Stimulated activated CD8-positive, alpha-beta memory T cell treated with anti-CD3 and anti-CD28 coated beads, Interleukin-12 subunit alpha, Interleukin-12 subunit beta, amount 100 ng/mL, for 1 hour (primary cell): Measurements from ENCODE around the gene ATG13.

Source experiments
- DNase-seq: peaks from one replicate; pipeline ENCODE4 v3.0.0-alpha.2; 2020; ENCODE audit warnings: low read depth

Gene ATG13

DNA sequence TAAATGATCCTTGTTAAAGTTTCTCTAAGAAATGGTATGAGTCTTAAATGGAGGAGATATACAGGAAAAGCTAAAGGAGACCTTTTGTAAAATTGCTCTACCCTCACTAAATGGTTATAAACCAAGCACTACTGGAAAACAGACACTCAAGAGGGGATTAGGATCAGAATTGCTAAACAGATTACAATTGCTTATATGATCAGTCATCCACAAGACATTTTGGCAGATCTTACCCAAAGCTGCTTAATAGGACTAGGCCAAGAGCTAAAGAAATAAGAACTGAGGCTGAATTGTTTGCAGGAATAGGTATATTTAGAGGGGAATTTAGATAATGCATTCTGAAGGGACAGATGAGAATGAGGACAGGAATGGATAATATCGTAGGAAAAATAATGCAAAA is 9.8 kb upstream of the ATG13 start:
- DNase-seq = no peak

DNA sequence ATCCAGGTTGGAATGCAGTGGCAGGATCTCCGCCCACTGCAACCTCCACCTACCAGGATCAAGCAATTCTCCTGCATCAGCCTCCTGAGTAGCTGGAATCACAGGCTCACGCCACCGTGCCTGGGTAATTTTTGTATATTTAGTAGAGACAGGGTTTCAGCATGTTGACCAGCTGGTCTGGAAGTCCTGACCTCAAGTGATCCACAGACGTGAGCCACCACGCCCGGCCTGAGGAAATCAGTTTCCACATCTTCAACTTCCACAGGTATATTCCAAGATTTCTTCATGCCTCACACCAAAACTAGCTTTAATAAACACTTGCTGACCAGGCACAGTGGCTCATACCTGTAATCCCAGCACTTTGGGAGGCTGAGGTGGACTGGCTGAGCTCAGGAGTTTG is 8.0 kb upstream of the ATG13 start:
- no peak for DNase-seq

DNA sequence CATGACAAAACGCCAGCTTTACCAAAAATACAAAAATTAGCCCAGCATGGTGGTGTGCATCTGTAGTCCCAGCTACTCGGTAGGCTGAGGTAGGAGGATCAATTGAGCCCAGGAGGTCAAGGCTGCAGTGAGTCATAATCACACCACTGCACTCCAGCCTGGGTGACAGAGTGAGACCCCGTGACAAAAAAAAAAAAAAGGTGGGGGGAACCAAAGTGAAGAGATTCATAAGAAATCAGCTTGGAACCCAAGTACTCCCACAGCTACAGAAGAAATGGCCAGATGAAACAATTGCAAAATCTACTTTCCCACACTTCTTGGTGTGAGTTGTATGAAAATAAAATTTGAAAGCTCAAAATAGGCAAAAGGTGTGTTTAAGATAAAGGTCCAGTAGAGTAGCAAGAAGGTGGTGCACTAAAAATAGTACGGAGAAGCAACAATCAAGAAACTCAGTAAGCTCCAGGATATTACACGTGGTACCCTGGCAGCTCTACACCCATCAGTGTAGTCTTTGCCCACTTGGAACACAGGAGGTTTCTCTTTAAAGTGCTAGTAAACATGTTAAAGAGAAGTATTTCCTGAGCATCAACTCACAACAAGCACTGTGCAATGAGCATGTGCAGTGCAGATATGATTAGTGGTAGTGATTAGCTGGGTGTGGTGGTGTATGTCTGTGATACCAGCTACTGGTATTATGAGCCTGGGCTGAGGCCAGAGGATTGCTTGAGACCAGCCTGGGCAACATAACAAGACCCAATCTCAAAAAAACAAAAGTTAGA is 5.6 kb upstream of the ATG13 start:
- no peak for DNase-seq

DNA sequence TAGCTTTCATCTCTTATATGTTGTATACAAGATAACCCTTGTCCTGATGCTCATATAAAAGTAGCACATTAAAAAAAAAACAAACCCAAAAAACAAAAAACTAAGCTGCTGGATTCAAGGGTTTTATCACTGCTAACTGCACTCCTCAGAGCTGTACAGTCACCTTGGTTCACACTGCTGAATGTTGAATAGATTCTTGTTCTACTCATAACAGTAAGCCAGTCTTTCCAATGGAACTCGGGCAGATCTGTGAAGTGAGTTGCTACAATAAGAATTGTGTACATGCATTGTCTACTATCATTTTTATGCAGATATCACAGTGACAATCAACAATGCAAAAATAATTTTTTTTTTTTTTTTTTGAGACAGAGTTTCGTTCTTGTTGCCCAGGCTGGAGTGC is 5.0 kb upstream of the ATG13 start:
- no peak for DNase-seq

DNA sequence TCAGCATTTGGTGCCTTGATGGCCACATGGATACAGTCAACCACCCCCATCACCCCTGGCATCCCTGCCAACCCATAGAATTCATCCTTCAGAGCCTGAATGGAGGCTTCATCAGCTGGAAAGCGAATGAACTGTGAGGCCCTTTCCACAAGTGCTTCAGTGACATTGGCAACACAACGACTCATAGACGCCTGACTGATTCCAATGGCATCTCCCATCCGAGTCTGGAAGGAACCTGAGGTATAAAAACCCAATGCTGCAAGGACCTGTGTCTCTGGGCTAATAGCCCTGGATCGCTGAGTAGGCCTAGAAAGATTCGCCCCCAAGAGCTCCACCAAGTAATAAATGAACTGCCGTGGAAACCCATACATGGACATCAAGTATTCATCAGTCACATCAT is 1.6 kb upstream of the ATG13 start:
- DNase-seq = no peak

DNA sequence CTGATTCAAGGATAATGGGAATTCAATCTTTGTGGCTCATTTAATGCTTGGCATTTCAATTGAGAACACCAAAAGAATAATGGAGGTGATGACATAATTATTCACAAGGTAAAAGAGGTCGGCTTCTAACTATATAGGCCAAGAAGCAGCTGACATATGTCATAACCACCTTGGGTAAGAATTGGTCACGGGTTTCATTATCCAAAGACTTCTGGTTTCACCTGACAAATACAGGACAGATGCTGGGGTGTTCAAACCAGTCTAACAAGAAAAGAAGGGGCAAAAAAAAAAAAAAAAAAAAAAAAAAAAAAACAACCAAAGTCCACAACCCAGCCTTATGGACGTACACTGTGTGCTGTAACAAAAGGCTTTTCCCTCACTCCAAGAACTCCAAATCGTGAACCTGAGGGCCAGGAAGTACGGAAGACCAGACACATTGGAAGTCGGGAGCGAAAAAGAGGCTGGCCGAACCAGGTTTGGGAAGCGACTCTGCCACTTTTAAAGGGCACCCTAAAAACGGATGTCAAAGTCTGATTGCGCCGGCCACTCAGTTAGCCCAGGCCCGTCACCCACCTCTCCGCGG is 711 bp upstream of the ATG13 start:
- no peak for DNase-seq

DNA sequence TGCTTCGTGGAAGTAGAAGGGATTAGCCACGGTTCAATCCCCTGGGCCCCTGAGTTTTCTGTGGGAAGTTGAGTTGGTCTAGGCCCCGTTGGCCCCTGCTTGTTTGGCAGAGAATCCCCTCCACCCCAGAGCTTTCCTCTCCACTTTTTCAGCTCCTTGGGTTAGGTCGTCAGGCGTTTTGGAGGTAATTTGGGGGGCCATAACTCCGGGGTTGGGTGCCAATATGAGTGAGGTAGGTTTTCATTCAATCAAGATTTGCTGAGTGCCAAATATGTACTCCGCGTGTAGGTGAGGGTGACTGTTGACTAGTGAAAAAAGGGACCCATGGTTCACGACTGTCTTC is 590 bp downstream of the ATG13 start:
- DNase-seq = no peak

DNA sequence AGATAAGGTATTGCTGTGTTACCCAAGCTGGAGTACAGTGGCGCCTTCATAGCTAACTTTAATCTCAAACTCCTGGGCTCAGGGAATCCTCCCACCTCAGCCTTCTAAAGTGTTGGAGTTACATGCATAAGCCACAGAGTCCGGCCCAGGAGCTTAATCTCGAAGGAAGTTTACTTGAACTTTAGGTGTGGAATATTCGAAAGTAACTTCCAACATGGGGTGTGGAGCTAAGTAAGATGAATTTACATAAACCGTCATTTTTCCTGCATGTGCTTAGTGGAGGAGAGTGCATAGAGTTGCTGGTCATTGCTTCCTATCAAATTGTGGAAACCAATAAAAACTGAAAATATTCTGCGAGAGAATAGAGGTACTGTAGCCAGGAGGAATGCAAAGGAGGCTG is 1.5 kb downstream of the ATG13 start:
- DNase-seq = no peak

DNA sequence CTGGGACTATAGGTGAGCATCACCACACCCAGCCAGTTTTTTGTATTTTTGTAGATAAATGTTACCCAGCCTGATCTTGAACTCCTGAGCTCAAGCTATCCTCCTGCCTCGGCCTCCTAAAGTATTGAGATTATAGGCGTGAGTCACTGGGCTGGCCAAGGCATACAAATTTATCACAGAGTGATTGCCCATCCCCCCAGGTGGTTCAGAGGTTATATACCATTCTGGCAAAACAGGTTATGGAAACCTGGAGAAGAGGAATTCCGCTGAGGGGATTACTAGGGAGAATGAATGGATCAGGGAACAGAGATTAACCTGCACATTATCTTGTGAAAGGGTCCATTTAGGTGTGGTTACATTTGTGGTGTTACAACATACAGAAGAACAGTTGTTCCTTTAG is 8.1 kb downstream of the ATG13 start:
- DNase-seq = no peak

DNA sequence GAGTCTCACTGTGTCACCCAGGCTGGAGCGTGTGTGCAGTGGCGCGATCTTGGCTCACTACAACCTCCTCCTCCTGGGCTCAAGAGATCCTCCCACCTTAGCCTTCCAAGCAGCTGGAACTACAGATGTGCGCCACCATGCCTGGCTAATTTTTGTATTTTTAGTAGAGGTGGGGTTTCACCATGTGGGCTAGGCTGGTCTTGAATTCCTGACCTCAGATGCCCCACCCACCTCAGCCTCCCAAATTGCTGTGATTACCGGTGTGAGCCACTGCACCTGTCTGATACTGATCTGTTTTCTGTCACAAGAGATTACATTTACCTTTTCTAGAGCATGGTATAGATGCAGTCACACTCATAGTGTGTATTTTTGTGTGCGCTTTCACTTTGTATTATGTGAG is 11.6 kb downstream of the ATG13 start:
- DNase-seq = no peak

DNA sequence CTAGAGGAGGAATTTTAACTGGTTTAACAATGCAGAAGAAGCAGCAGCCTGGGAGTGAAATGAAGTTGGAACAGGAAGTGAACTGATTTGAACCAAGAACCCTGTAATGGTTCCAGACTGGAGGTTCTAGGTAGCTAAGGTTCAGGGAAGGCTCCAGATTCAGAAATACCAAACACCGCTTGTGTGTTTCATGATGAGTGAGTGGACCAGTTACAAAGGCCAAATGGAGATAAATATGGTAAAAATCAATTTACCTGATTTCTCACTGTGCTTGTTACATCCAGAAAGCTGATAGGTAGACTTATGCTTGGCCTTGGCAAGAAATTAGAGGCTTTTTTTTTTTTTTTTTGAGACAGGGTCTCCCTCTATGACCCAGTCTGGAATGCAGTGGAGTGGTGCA is 12.9 kb downstream of the ATG13 start:
- no peak for DNase-seq

DNA sequence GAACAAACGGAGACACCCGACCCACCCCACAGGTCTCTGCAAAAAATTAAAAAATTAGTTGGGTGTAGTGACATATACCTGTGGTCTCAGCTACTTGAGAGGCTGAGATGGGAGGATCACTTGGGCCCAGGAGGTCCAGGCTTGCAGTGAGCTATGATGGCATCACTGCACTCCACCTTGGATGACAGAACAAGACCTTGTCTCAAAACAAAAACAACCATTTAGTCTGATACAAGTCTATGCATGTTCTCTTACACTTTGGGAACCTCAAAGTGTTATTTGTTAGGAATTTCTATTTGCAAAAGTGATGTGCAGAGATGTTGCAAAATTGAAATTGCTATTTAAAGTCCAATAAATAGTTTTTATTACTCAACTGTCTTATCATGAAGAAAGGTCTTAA is 14.3 kb downstream of the ATG13 start:
- no peak for DNase-seq

DNA sequence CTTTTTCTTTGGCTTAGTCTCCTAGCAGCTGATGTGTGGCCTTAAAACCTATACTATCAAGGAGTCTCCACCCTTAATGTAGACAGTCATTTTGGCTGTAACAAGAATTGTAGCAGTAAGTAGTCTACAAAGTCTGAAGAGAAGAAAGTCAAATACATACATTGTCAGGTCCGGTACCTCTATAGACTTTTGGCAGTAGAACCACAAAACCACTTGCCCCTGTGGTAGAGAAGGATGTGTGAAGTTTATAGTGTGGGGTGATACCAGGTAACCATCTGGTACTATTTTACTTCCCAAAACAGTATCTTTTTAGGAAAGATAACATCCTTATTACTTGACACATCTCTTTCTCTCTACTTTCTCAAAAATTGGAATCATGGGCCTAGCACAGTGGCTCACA is 15.1 kb downstream of the ATG13 start:
- no peak for DNase-seq

DNA sequence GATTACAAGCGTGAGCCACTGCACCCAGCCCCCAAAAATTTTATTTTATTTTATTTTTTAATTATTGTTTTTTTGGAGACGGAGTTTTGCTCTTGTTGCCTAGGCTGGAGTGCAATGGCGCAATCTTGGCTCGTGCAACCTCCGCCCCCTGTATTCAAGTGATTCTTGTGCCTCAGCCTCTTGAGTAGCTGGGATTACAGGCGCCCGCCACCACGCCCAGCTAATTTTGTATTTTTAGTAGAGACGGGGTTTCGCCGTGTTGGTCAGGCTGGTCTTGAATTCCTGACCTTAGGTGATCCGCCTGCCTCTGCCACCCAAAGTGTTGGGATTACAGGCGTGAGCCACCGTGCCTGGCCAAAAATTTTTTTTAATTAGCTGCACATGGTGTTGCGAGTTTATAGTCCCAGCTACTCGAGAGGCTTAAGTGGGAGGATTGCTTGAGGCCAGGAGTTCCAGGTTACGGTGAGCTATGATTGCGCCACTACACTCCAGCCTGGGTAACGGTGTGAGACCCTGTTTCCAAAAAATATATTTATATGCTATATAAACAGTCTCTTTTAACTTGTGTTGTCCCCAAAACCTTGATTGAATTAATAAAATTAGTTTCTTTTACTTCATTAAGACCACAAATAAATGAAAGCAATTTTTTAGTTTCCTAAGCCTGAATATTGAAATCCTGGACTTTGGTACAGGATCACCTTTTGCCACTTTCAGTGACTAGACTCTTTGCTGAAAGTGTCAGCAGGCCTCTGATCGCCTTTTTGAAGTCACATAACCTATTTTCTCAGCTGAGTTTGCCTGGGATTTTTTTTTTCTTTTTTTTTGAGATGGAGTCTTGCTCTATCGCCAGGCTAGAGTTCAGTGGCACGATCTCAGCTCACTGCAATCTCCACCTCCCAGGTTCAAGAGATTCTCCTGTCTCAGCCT is 16.2 kb downstream of the ATG13 start:
- no peak for DNase-seq

DNA sequence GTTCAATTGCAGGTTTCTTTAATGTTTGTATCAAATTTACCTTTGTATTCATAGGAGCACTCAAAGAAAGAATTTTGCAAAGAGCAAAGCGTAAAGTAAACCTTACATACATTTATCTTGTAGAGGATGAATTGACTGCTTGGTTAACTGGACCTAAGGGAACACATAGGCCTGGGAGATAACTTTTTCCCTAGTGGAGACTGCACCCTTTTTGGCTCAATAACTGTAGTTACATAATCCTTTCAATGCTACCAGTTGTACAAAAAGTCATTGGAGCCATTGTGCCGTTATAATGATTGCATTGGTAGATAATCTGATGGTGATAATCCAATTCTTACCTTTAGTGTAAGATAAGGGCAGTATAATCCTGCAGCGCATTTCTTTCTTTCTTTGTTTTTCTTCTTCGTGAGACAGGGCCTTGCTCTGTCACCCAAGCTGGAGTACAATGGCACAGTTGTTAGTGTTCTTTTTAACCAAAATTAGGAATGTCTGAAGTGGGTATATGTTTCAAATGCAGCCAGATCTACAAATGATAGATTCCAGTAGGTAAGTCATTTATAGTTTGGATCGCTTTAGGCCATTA is 18.3 kb downstream of the ATG13 start:
- no peak for DNase-seq

DNA sequence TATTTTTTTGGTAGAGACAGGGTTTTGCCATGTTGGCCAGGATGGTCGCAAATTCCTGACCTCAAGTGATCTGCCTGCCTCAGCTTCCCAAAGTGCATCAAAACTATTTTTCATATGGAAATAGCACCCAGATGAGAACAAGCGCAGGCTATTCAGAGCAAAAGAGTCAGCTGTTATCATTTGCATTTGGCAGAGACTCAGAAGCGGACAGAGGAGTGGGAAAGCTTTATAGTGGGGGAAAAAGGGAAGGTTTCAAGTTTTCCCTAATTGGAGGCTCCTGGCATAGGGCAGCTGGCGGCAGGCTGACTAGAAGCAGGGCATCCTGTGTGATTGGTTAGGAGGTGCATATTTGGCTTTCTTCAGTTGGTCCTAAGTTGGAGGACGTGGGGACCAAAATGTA is 20.2 kb downstream of the ATG13 start:
- no peak for DNase-seq

DNA sequence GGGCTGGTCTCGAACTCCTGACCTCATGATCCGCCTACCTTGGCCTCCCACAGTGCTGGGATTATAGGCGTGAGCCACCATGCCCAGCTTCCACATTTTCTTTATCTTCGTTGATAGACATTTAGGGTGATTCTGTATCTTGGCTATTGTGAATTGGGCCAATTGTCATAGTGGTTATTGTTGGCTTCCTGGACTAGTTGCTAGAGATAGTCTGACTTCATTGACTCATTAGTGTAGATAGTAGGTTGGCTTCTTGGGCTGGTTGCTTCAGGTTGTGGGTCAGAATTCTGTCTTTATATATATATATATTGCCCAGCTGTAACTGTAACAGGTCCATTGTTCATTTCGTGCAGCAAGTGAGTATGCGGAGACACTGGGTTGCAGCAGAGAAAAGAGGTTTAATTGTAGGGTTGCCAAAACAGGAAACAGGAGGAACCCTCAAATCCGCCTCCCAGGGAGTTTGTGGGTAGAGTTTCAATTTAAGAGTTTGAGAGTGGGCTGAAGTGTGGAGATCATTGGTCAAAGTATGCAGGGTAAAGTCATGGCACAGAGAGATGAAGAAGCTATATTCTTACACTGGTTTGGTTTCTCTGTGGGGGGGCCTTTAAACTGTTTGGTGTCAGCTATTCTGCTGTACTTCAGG is 22.0 kb downstream of the ATG13 start:
- no peak for DNase-seq

DNA sequence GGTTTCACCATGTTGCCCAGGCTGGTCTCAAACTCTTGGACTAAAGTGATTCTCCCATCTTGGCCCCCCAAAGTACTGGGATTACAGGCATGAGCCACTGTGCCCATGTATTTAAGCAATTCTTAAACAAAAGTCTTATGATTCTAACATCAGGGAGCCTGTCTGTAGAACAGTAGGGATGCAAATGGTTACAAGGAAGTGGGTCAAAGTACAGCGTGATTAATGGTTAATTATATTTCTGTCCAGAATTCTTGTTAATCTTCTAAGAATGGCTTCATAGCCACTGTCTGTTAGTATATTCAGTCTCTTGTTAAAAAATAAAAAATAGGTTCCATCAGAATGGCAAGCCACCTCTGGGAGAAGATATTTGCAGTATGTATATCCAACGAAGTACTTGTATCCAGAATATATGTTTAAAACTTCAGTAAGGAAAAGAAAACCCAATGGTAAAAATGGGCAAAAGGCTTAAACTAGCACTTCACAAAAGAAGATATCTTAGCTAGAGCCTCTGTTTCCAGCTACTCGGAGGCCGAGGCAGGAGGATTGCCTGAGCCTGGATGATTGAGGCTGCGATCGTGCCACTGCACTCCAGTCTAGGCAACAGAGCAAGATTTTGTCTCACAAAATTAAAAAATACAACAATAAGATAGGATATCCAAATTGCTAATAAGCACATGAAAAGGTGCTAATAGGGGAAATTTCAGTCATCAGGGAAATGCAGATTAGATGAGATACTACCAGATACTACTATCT is 22.9 kb downstream of the ATG13 start:
- no peak for DNase-seq

DNA sequence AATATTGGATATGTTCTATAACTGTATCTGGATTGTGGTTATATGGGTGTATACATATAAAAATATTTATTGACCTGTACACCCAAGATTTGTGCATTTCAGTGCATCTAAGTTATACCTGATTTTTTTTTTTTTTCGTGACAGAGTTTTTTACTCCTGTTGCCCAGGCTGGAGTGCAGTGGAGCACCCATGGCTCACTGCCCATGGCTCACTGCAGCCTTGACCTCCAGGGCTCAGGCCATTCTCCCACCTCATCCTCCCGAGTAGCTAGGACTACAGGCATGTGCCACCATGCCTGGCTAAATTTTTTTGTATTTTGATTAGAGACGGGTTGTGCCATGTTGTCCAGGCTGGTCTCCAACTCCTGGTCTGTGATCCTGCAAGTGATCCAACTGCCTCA is 24.3 kb downstream of the ATG13 start:
- no peak for DNase-seq

DNA sequence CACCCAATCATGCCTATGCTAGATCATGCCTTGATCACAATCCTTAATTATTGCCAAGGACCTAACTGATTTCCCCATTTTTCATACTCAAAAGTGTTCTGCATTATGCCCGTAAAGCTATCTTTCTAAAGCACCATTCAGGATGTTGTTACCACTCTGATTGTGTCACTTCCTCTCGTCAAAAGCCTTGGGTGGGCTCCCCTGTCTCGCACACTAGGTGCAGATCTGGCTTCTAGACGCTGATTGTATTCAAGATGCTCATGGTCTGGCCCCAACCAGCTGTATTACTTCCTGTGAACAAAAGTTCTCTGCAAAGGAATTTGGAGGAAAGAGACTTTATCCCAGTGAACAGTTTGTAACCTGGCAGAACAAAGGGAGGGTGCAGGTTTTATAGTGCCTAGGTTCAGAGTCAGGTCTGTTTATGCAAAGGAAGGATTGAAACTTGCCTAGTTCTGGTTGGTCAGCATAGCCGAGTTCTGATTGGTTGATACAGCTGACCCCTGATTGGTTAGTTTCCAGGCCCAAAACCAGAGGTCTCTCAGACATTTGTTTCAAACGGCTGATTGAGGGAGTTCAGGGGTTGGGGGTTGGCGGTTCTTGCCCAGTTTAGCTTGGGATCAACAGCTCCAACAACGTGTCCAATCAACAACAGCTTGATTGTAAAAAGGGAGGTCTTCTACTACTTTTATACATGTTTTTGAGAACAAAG is 25.4 kb downstream of the ATG13 start:
- no peak for DNase-seq

DNA sequence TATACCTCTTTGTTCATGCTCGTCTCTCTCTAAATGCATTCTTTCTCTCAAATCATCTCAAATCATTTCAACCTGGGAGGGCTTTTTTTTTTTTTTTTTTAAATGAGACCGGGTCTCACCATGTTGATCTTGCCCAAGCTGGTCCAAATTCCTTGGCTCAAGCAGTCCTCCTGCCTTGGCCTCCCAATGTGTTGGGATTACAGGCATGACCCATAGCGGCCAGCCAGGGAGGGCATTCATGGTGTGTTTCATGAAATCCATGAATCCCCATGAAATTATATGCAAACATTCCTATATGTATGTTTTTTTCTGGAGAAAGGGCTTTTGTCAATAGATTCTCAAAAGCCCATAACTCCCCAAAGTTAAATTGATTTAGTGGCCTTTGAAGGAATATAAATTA is 26.2 kb downstream of the ATG13 start:
- DNase-seq = no peak
